ENCODE measurements around the gene ZBTB32.

ZBTB32 gene

DNA sequence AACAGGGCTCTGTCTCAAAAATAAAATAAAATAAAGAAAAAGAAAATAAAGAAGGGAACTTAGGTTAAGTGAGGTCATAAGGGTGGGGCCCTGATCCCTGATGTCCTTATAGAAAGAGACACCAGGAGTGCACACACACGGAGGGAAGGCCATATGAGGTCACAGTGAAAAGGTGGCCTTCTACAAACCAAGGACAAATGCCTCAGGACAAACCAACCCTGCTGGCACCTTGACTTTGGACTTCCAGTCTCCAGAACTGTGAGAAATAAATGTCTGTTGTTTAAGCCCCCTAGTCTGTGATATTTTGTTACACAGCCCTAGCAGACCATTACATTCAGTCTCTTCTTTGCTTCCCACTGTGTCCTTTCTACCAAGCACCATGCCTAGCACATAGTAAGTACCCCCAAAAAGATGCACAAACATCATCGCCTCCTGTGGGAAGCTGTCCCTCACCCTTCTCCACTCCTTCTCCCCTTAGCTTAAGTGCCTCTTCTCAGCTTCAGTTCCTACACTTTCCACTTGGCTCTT lies 8.4 kb upstream of the ZBTB32 start:
- no peak overlapping the region for H3K4me3 ChIP-seq (ENCODE audit: low read depth, low read length)
- TF ChIP-seq, protein P1, sequence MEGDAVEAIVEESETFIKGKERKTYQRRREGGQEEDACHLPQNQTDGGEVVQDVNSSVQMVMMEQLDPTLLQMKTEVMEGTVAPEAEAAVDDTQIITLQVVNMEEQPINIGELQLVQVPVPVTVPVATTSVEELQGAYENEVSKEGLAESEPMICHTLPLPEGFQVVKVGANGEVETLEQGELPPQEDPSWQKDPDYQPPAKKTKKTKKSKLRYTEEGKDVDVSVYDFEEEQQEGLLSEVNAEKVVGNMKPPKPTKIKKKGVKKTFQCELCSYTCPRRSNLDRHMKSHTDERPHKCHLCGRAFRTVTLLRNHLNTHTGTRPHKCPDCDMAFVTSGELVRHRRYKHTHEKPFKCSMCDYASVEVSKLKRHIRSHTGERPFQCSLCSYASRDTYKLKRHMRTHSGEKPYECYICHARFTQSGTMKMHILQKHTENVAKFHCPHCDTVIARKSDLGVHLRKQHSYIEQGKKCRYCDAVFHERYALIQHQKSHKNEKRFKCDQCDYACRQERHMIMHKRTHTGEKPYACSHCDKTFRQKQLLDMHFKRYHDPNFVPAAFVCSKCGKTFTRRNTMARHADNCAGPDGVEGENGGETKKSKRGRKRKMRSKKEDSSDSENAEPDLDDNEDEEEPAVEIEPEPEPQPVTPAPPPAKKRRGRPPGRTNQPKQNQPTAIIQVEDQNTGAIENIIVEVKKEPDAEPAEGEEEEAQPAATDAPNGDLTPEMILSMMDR (IDR thresholded peaks at IDR 0.05; ENCODE audit: insufficient read depth, low read depth, low read length, missing control alignments): no peak
- DNase-seq (ENCODE audit: low read depth): no peak

DNA sequence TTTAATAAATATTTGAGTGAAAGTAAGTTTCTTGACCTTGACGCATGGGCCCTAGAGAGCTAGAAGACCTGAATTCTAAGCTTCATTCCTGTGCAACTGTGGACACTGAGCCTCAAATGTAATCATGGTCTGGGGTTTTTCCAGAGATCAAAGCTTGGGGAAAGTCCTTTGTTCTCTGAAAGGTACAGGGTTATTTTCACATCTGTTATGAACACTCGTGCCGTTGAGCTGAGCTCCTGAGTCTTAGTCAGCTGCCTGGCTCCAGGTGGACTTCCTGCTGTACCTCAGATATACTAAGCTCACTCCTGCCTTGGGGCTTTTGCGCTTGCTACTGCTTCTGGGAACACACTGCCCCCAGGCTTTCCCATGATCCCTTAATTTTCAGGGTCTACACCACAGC lies 7.5 kb upstream of the ZBTB32 start:
- peak; percentile 87 for DNase-seq (ENCODE audit: low read depth)
- no peak overlapping the region for H3K4me3 ChIP-seq (ENCODE audit: low read depth, low read length)
- TF ChIP-seq, protein P1 (IDR thresholded peaks at IDR 0.05; ENCODE audit: insufficient read depth, low read depth, low read length, missing control alignments): no peak

DNA sequence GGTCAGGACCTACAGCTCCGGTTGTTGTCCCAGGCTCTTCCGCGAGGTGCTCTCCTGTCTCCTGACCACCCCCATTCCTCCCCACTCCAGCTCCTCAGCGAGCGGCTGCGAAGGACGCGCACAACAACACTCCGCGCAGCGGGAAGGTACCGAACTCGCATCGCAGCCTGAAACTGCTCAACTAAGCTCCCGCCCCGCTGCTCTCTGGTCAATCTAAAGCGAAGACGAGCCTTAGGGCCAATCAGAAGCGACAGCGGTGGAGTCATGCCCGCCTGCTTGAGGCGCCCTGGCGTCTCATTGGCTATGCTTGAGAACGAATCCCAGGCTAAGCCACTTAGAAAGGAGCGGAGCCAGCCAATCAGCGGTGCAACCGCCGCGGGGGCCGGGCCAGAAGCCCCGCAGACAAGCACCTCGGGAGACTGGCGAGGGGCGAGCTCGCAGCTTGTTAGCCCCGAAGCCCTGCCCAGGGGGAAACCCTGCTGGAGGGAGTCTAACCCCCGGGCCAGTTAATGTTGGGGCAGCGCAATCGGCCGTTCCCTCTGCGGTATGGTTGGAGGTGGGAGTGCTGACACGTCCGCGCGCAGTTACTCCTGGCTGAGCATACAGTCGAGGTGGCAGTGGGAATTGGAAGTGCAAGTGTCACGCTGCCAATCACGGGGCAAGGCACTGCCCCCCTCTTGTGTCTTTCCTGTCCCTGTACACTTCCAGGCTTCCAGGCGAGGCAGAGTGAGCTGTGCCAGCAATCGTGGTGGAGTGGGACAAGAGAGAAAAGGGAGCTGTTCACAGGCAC lies 1.9 kb upstream of the ZBTB32 start:
- H3K4me3 ChIP-seq (ENCODE audit: low read depth, low read length): peak overlapping the region; percentile 77
- TF ChIP-seq, protein P1 (IDR thresholded peaks at IDR 0.05; ENCODE audit: insufficient read depth, low read depth, low read length, missing control alignments): no peak
- DNase-seq (ENCODE audit: low read depth): peak; percentile 100

DNA sequence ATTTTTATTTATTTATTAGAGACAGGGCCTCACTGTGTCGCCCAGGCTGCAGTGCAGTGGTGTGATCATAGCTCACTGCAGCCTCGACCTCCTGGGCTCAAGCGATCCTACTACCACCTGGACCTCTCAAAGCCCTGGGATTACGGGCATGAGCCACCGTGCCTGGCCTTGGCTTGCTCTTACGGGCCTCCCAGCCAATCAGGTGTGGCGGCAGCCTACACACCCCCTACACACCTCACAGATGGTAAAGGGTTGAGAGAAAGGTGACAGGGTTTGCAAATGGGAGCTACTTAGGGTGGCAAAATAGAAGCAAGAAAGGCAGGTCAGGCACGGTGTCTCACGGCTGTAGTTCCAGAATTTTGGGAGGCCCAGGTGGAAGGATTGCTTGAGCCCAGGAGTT lies 1.0 kb upstream of the ZBTB32 start:
- no peak overlapping the region for H3K4me3 ChIP-seq (ENCODE audit: low read depth, low read length)

DNA sequence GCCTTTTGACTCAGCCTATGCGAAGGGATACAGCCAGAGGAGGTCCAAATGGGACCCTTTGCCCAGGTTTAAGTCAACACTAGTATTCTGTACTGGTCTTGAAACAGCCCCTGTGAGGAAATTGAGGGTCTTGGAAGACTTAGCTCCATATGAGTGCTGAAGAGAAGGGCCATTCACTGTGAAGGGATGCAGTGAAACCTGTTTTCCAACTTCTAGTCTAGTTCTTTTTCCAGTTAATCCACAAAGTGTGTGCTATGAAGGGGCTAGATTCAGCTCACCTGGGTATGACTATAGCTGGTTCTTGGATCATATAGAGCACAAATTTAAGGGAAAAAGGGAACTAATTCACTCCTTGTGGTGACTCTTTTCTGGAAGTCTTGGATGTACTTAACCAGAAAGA lies 4.0 kb downstream of the ZBTB32 start:
- no peak overlapping the region for H3K4me3 ChIP-seq (ENCODE audit: low read depth, low read length)
- TF ChIP-seq, protein P1 (IDR thresholded peaks at IDR 0.05; ENCODE audit: insufficient read depth, low read depth, low read length, missing control alignments): no peak
- DNase-seq (ENCODE audit: low read depth): no peak

More for the DNA sequence above, 1.0 kb upstream of the ZBTB32 start:
- no peak for DNase-seq (ENCODE audit: low read depth)
- TF ChIP-seq, protein P1 (IDR thresholded peaks at IDR 0.05; ENCODE audit: insufficient read depth, low read depth, low read length, missing control alignments): no peak

DNA sequence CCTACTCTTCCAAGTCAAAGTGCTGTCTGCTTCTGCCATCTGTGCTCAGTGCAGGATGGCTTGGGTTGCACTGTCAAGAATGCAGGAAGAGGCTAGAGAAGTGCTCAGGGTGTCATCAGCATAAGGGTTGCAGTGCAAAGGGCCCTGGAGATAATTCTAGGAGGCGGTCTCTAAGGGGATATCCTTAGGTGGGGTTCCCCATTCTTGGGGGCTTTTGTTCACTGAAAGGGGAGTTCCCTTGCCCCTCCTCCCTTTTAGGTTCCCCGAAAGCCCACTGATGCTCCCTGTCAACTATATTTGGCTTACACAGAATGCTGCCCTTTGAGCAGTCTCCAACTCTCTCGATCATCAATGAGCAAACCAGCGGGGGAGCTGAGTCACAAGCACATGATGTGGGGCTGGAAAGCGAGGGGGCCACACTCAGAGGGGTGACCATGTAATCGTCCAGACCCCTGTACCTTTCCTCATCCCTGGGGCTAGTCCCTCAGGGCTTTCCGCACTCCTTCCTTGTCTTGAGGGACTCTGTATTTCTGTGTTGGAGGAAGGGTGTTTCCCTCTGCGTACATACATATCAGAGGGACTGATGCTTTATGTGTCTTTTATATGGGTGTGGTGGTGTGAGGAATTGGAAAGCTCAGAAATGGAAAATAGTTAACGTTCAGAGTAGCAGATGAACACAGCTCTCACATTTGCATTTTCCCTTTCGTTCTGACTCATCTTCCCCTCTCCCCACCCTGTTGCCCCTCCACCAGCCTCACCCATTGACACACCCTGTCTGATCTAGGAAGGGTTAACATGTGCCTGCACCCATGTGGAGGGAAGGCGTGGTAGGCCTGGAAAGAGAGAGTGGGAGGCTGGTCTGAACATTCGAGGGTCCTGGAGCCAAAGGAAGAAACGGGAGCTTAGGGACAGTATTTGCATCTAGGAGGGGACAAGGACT lies 6.7 kb downstream of the ZBTB32 start:
- peak overlapping the region; percentile 42 for H3K4me3 ChIP-seq (ENCODE audit: low read depth, low read length)
- TF ChIP-seq, protein P1 (IDR thresholded peaks at IDR 0.05; ENCODE audit: insufficient read depth, low read depth, low read length, missing control alignments): no peak
- DNase-seq (ENCODE audit: low read depth): peak; percentile 94
